Trophoblast cell (in vitro differentiated cells and primary cell): ENCODE data around the gene ATP4A.
"Not testable (repeated sequence)": the region's sequence is repeated elsewhere in the genome, so short reads cannot be mapped to it uniquely, and the experiment has no call there.

Experiments used
- DNase-seq, 2 donors: peaks; one replicate each; pipeline ENCODE4 v3.0.0-alpha.2; 2016
- H2AFZ ChIP-seq: 2 replicates; pipeline ENCODE4 v1.6.1; 2013; ENCODE audit warnings: low read length, moderate library complexity, mild to moderate bottlenecking; ENCODE audit not compliant: insufficient read depth, poor library complexity
- H2AK5ac ChIP-seq: 2 replicates; pipeline ENCODE4 v1.6.1; 2013; ENCODE audit warnings: mild to moderate bottlenecking, low read length
- H2BK120ac ChIP-seq: 2 replicates; pipeline ENCODE4 v1.6.1; 2013; ENCODE audit warnings: low read length, mild to moderate bottlenecking, moderate library complexity; ENCODE audit not compliant: insufficient read depth, poor library complexity
- H2BK12ac ChIP-seq: 2 replicates; pipeline ENCODE4 v1.6.1; 2013; ENCODE audit warnings: mild to moderate bottlenecking, low read length, moderate library complexity
- H2BK5ac ChIP-seq: 2 replicates; pipeline ENCODE4 v1.6.1; 2013; ENCODE audit warnings: low read length, low read depth, moderate library complexity, mild to moderate bottlenecking; ENCODE audit not compliant: poor library complexity
- H3K14ac ChIP-seq: 2 replicates; pipeline ENCODE4 v1.6.1; 2013; ENCODE audit warnings: mild to moderate bottlenecking, low read length
- H3K18ac ChIP-seq: 2 replicates; pipeline ENCODE4 v1.6.1; 2013; ENCODE audit warnings: mild to moderate bottlenecking, low read length
- H3K23ac ChIP-seq: 2 replicates; pipeline ENCODE4 v1.6.1; 2013; ENCODE audit warnings: low read length
- H3K27ac ChIP-seq: 2 replicates; pipeline ENCODE4 v1.5.1; 2013; ENCODE audit warnings: low read depth, mild to moderate bottlenecking, inconsistent platforms, low read length, moderate library complexity
- H3K27me3 ChIP-seq: 2 replicates; pipeline ENCODE4 v1.6.1; 2013; ENCODE audit warnings: inconsistent platforms, mild to moderate bottlenecking, low read length, moderate library complexity; ENCODE audit not compliant: insufficient read depth
- H3K36me3 ChIP-seq, 2 experiments: 1 replicate in 1 of 2; 2 replicates in 1 of 2; pipeline ENCODE4 v1.6.1; 2013; ENCODE audit warnings: low read length in 2 of 2, mild to moderate bottlenecking in 2 of 2, moderate library complexity in 1 of 2; ENCODE audit not compliant: insufficient read depth in 2 of 2, control insufficient read depth in 1 of 2
- H3K4ac ChIP-seq: 2 replicates; pipeline ENCODE4 v1.6.1; 2013; ENCODE audit warnings: low read depth, mild to moderate bottlenecking, low read length, moderate library complexity
- H3K4me1 ChIP-seq, 2 experiments: 1 replicate in 1 of 2; 2 replicates in 1 of 2; pipeline ENCODE4 v1.6.1; 2013; ENCODE audit warnings: low read length in 2 of 2, mild to moderate bottlenecking in 2 of 2, moderate library complexity in 1 of 2; ENCODE audit not compliant: insufficient read depth in 2 of 2, control insufficient read depth in 1 of 2
- H3K4me2 ChIP-seq: 2 replicates; pipeline ENCODE4 v1.6.1; 2013; ENCODE audit warnings: inconsistent platforms, mild to moderate bottlenecking, low read length, moderate library complexity
- H3K4me3 ChIP-seq: 2 replicates; pipeline ENCODE4 v1.5.1; 2013; ENCODE audit warnings: mild to moderate bottlenecking, low read depth, low read length, inconsistent platforms
- H3K79me1 ChIP-seq: one replicate; pipeline ENCODE4 v1.6.1; 2013; ENCODE audit warnings: low read length
- H3K79me2 ChIP-seq: 2 replicates; pipeline ENCODE4 v1.6.1; 2013; ENCODE audit warnings: low read length, mild to moderate bottlenecking; ENCODE audit not compliant: control insufficient read depth, insufficient read depth, poor library complexity
- H3K9ac ChIP-seq: 2 replicates; pipeline ENCODE4 v1.6.1; 2013; ENCODE audit warnings: mild to moderate bottlenecking, low read length
- H3K9me3 ChIP-seq: 2 replicates; pipeline ENCODE4 v1.6.1; 2013; ENCODE audit warnings: low read depth, mild to moderate bottlenecking, control low read depth, inconsistent platforms, low read length; ENCODE audit not compliant: insufficient read depth
- H4K12ac ChIP-seq: 2 replicates; pipeline ENCODE4 v1.6.1; 2013; ENCODE audit warnings: low read depth, mild to moderate bottlenecking, low read length, moderate library complexity
- H4K8ac ChIP-seq: 2 replicates; pipeline ENCODE4 v1.6.1; 2013; ENCODE audit warnings: low read depth, mild to moderate bottlenecking, low read length, moderate library complexity
- H4K91ac ChIP-seq: one replicate; pipeline ENCODE4 v1.6.1; 2013; ENCODE audit warnings: low read depth, mild to moderate bottlenecking, low read length, moderate library complexity
- WGBS: extraction: QIAGEN DNeasy Blood & Tissue Kit; methylation state at CpG from one replicate; pipeline ENCODE4 v1.1.7; 2013; ENCODE audit warnings: missing lambda C conversion rate; ENCODE audit not compliant: insufficient read length, insufficient coverage; ENCODE audit errors: extremely low coverage; 5-methylcytosine and 5-hydroxymethylcytosine counted together

Gene ATP4A

GRCh38 chr19:35608251-35608650, 44.8 kb upstream of the ATP4A start:
- no peak overlapping the region for H3K14ac ChIP-seq
- no peak overlapping the region for H2BK5ac ChIP-seq

GRCh38 chr19:35607661-35608060, 44.2 kb upstream of the ATP4A start:
- Histone ChIP-seq H3K9me3 (peaks cover 12% of the 10 kb centered on the region), H2BK12ac (no peak overlapping the region), H4K91ac (no peak overlapping the region), H4K8ac (no peak overlapping the region), H3K27ac (no peak overlapping the region), H3K4me1 (peaks cover 0 to 5% of the 10 kb centered on the region in 2 experiments), H2BK120ac (no peak overlapping the region), H3K4me3 (no peak overlapping the region), H3K79me2 (no peaks in the 10 kb centered on the region), H3K18ac (no peak overlapping the region), H3K14ac (no peak overlapping the region), H2BK5ac (no peak overlapping the region), H3K9ac (no peak overlapping the region), H3K27me3 (no peaks in the 10 kb centered on the region), H3K23ac (no peak overlapping the region), H3K36me3 (no peaks in the 10 kb centered on the region), H3K79me1 (peaks cover under 1% of the 10 kb centered on the region), H3K4ac (no peak overlapping the region), H2AK5ac (no peak overlapping the region), H2AFZ (no peak overlapping the region), H4K12ac (no peak overlapping the region), H3K4me2 (no peak overlapping the region)
- no peak for DNase-seq
- WGBS = no CpG with 5 or more reads among the region's 3 CpGs

More at GRCh38 chr19:35608251-35608650, 44.8 kb upstream of the ATP4A start:
- Histone ChIP-seq H3K4me1 (peaks cover 2 to 9% of the 10 kb centered on the region in 2 experiments), H2AFZ (no peak overlapping the region), H4K91ac (no peak overlapping the region), H3K9me3 (peaks cover 12% of the 10 kb centered on the region), H2BK12ac (no peak overlapping the region), H3K4ac (no peak overlapping the region), H4K8ac (no peak overlapping the region), H3K27me3 (no peaks in the 10 kb centered on the region), H3K23ac (no peak overlapping the region), H3K79me1 (peaks cover 4% of the 10 kb centered on the region), H4K12ac (no peak overlapping the region), H3K79me2 (peaks cover 4% of the 10 kb centered on the region), H3K4me3 (no peak overlapping the region), H3K27ac (no peak overlapping the region), H2AK5ac (no peak overlapping the region), H3K9ac (no peak overlapping the region), H3K4me2 (no peak overlapping the region), H2BK120ac (no peak overlapping the region), H3K36me3 (no peaks in the 10 kb centered on the region), H3K18ac (no peak overlapping the region)
- no peak for DNase-seq
- whole genome bisulfite sequencing = no CpG with 5 or more reads among the region's 2 CpGs

GRCh38 chr19:35607170-35607569, 43.7 kb upstream of the ATP4A start:
- not testable (repeated sequence) for H3K4me2 ChIP-seq, H3K23ac ChIP-seq, H4K91ac ChIP-seq, H4K8ac ChIP-seq, H2BK5ac ChIP-seq, H2BK120ac ChIP-seq, H3K4me3 ChIP-seq, H3K27ac ChIP-seq, H3K79me2 ChIP-seq, DNase-seq, H3K14ac ChIP-seq, H2AK5ac ChIP-seq, H2AFZ ChIP-seq, H4K12ac ChIP-seq, H3K4ac ChIP-seq, H3K18ac ChIP-seq, H3K9ac ChIP-seq, H3K79me1 ChIP-seq, H3K27me3 ChIP-seq, H2BK12ac ChIP-seq, H3K4me1 ChIP-seq, H3K36me3 ChIP-seq
- H3K9me3 ChIP-seq = peaks cover 12% of the 10 kb centered on the region
- WGBS = no CpG with 5 or more reads among the region's 8 CpGs

GRCh38 chr19:35604436-35604835, 41.0 kb upstream of the ATP4A start:
- H3K4me3 ChIP-seq, H3K9me3 ChIP-seq, H3K79me2 ChIP-seq, H3K18ac ChIP-seq, H3K27me3 ChIP-seq, H4K12ac ChIP-seq, H2AK5ac ChIP-seq, H4K91ac ChIP-seq, H3K27ac ChIP-seq, H2BK12ac ChIP-seq, H3K14ac ChIP-seq, H3K9ac ChIP-seq, H3K36me3 ChIP-seq, H2BK5ac ChIP-seq, H3K79me1 ChIP-seq, H3K4me2 ChIP-seq, H3K4ac ChIP-seq, H4K8ac ChIP-seq, H3K23ac ChIP-seq, H2BK120ac ChIP-seq, H3K4me1 ChIP-seq, H2AFZ ChIP-seq, DNase-seq: not testable (repeated sequence)
- WGBS = no CpG with 5 or more reads among the region's 4 CpGs
